Lung microvascular endothelial cell (primary cell): ENCODE data around the gene HOXA7. TPM values are rescaled to one million over a fixed set of nuclear protein-coding genes. Genes with fewer than 3 reads are reported as not detected.

Experiments used
- DNase-seq, 2 donors: peaks; one replicate each; pipeline versions ENCODE4 v3.0.0 to v3.0.0-alpha.2; 2010; ENCODE audit warnings: low read depth in 2 of 2
- total RNA-seq: library from RNA; depleted of rRNA; stranded (reverse); fragments of >200 nt; gene quantifications from 2 replicates; pipeline ENCODE4 v1.2.1, GENCODE V29; 2014

Gene HOXA7
- 1.5 and 1.8 TPM in 2 replicates for total RNA-seq

- peak; percentile 60 to 85 for DNase-seq
Measured at GRCh38 chr7:27156508-27156898, at the start of gene HOXA7. Gene HOXA7, minus strand, starts transcription at chr7:27156675. Its CDS starts 130 bp downstream, at chr7:27156545.

DNA sequence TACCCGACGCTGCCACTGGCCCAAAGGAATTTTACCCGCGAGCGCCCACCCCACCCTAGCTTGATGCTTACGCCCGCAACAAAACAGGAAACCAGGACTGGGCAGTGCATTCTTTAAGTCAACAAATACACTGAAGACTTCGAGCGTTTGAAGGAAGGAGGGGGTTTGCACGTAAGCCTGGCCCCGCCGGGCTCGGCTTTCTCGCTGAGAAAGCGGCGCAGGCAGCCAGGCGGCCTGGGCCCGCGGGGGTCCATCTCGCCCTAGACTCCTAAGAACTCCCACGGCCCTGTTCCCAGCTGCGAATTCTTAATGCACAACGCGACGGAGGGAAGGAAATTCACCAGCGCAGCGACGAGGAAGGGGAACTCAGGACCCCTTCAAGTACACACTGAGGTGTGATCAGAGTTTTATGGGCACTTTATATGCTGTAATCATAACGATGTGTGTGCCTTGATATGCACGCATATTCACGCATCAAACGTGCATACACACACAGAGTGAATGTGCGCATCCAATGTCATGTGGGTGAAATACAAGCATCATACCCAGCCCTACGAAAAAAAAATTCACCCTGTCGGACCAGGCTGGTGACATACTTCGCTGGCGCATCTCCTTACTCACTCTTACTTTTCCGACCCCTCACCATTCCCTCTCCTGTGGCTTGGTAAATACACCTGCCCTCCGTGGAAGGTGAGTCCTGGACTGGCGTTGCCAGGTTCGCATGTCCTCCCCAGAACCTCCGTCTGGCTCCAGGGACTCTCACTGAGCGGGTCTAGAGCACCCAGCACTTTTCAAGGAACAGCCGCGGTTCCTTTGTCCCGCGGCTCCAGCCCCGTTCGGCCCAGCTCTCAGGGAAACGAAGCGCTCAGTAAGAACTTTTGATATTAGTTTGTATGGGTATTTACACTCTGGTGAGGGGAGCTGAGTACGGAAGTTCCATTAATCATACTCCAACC, 49.1 kb upstream of the HOXA7 start:
- DNase-seq = no peak

- no peak for DNase-seq
Measured at GRCh38 chr7:27204851-27205322, 48.4 kb upstream of the HOXA7 start.

GRCh38 chr7:27203964-27204594, 47.6 kb upstream of the HOXA7 start:
- DNase-seq = no peak

GRCh38 chr7:27203365-27203953, 47.0 kb upstream of the HOXA7 start:
- no peak for DNase-seq

- DNase-seq = no peak
Measured at GRCh38 chr7:27202862-27203134, 46.3 kb upstream of the HOXA7 start.

- DNase-seq = no peak
Measured at GRCh38 chr7:27202018-27202861, 45.8 kb upstream of the HOXA7 start.

GRCh38 chr7:27201580-27202017, 45.1 kb upstream of the HOXA7 start:
- DNase-seq = no peak

GRCh38 chr7:27200761-27201579, 44.5 kb upstream of the HOXA7 start:
- no peak for DNase-seq

- peak in 1 of 2 donors; percentile 49 for DNase-seq
Measured at GRCh38 chr7:27199849-27200760, 43.6 kb upstream of the HOXA7 start, which contains the start of gene HOXA13. Gene HOXA13, minus strand, starts transcription at chr7:27200091. Its CDS starts 14 bp downstream, at chr7:27200077.

DNA sequence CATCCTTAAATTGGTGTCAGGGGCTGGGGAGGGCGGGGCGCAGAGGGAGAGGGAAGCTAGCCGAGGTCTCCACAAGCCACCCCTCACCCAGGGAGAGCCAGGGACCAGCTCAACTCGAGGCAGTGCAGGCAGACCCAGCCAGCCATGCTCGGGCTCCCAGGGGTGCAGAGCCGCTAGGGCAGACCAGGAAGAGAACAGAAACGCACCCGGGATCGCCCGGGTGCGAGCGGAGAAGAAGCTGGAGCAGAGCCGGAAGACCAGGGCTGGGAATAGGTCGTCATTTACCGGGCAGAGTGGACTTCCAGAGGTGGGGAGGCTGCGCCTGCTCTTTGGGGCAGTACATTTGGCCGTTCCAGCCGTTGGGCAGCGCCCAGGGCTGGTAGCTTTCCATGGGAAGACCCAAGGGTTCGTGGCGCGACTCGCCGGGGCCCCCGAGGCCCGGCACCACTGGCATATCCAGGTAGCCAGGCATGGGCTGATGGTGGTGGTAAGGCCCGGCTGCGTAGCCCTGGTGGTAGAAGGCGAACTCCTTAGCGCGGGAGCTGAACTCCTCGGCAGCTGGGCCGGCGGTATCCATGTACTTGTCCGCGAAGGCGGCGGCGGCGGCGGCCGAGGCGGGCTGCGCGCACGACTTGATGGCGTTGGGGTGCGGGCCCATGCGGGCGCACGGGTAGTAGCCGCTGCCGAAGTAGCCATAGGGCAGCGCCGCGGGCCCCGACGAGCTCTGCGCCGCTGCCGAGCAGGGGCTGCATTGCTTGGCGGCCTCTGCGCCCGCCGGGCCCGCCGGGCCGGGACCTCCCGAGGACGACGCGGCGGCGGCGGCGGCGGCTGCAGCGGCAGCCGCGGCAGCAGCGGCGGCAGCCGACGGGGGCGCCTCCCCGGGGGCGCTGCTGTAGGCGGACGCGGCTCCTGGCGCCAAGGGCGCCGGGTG, 42.7 kb upstream of the HOXA7 start:
- DNase-seq = no peak

DNA sequence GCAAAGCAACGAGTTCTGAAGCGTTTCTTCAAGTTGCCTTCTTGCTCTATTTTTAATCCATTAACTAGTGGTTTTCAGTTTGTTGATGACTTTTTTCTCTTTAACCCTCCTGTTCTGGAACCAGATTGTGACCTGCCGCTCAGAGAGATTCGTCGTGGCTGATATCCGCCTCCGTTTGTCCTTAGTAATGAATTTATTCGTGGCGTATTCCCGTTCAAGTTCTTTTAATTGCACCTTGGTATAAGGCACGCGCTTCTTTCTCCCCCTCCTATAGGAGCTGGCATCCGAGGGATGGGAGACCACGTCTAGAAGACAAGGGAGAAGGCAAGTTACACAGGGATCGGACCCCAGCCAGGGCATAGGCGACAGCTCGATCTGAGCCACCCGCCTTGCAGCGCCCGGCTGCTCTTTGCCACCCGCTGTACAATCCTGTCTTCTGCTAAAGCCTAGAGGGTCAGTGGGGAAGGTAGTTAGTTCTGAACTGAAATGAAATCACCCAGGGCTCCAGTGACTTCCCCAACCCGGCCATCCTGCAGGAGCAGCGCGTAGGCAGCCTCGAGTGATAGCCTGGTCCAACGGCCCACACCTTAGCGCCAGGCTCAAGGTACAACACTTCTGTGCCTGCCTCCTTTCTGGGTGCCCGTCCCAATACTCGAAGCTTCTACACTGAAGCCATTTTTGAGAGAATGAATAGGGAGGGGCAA, 41.8 kb upstream of the HOXA7 start:
- no peak for DNase-seq

DNA sequence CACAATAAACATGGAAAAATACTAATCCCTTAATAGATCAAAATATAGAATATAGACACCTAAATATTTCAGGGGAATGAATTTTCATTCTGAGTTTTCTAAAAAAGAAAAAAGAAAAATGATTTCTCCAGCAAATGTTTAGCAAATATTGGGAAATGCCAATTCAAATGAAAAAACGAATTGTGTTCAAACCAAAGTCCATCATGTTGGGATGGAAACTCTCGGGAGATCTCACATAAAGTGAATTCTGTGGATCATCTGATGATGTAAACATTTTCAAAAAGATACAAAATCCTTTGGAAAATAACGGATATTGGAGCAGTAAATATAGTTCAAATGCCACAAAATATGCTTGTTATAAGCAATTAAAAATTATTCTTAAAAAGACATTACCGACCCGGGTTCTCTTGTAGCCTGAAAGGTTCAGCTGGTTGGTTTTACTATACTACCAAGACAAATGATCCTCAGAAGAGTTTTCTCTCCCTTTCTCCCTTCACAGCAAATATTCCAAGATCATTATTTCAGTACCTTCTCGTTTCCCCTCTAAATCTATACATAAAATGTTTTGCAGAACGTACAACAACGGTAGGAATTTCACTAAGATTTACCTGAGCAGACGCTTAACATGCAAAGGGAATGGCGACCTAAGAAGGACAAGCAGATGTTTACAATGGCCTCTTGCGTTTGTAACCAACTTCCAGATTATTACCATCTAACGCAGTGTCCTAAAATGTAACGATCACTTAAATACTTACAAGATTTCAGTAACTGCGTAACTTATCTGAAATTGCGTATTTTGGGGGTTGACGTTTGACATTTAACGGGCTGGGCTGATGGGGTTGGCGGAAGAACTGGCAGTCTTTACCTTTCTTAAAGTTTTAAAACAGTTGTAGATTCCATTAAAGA, 40.9 kb upstream of the HOXA7 start:
- DNase-seq = no peak

DNA sequence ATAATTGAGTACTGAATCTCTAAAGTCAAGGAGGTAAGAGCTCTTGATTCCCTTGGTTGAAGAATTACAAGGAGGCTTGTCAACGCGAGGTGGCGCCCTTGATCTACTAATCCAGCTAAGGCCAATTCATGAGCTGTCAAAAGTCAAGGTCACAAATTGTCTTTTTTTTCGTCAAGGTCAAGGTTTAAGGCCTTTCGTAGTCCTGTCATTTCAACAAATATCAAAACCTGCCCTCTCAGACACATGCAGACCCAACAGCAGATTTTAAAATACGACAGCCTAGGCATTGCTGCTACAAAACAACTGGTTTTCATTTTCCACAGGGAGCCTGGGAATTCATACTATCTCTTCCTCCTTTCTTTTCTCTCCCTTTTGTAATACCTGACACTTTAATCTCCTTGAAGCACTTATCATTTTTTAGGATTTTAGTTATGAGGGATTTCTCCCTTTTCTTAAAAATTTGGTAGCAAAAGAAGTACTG, 39.9 kb upstream of the HOXA7 start:
- DNase-seq = peak; percentile 81 to 85

DNA sequence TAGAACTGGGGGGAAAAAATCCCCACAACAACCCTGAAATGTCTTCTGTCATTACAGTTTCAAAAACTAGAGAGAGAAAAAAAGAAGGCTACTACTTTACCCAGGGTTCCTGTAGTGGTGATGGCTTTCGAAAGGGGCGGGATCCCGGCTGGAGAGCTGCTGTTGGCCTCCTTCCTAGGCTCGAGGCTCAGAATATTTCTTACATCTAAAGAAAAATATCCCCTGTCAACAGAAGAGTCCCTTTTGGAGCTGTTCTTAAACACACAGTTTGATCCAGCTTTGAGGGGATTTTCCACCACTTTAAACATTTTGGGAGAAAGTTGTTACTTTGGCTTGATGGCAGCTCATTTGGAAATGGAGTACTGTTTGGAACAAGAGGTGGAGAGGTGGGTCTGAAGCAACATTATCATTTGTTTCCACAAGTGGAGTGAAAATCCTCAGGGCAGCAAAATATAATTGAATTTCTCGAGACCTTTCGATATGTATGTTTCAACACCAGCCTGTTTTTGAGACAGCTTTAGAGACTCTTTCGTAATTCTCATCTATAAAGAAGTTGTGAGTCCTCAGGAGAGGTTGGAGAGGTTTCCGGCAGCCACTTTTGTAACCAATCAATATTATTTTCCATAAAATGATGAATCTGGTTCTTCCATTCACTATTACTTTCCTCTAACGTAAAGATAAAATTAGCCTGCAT, 38.4 kb upstream of the HOXA7 start:
- DNase-seq = no peak

DNA sequence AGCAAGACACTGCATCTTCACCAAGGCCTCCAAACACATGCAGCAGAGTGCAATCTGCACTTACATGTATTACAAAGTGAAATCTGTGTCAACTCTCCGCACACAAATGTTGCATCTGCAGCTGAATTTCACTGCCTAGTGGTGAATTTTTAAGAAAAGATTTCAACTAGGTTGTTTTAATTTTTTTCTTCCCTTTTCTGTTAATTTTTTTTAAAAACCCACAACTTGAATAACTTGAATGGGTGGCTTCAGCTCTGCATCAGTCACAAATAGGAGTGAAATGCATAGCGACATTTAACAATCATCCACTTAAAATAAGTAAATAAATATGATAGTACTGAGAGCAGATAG, 37.5 kb upstream of the HOXA7 start:
- no peak for DNase-seq
